Activated naive CD4-positive, alpha-beta T cell treated with Interleukin-2 at 50 U/mL for 16 hours (primary cell): Measurements from ENCODE around the gene IGLON5.

Experiments used
- DNase-seq: peaks from one replicate; pipeline ENCODE4 v3.0.0-alpha.2; 2020

IGLON5 gene

DNA sequence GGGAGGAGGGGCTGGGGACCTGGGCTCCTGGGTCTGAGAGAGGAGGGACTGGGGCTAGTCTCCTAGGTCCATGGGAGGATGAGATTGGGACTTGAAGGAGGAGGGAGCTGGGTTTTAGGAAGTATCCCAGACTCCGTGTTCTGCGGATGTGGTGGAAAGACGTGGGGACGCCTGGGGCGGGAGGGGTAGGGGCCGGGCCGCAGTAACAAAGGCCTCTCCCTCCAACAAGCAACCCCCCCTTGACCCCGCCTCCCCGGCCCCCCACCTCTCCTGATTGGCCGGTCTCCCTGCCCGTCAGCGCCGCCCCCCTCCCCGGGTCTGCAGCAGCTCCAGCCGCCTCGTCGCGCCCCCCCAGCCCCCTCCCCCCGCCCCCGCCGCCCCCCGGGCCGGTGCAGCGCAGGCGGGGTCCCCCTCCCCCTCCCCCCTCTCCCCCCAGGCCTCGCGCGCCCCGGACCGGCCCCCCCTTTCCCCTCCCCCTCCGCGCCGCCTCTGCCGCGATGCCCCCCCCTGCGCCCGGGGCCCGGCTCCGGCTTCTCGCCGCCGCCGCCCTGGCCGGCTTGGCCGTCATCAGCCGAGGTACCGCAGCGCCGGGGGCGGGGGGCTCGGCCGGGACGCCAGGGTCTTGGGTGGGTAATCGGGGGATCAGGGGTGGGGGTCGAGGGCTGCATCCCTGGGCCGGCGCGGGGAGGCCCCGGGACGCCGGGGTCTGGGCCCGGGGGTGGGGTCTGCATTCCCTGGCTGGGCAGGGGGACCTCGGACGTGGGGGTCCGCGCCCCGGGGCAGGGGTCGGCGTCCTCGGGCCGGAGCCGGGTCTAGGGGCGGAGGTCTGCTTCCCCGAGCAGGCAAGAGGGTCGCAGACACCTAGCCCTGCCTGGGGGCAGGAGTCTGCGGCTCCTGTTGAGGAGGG lies at the start of gene IGLON5:
IGLON5 (plus strand) TSS at position 294 of the 907 bp plus-strand sequence; CDS start at position 498, 204 bp downstream.
- DNase-seq, result no peak

- no peak for DNase-seq
Measured at GRCh38 chr19:51263808-51264207, 47.6 kb upstream of the IGLON5 start.

DNA sequence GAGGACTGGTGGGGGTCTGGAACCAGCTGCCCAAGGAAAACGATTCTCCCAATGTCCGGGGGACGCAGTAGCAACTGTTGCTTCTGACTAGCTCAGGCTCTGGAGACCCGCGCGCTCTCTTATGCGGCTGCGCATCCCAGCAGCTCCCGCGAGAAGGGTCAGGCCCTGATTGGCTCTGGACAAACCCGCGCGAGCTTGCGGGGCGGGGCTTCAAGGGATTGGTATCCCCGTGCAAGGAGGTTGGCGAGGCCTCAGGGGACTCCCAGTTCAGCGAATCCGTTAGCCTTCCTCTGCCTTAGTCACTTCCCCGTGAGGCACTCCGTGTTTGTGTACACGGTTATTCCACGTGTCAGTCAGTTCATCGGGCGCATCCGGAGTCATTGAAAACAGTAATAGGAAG lies 40.4 kb upstream of the IGLON5 start:
- no peak for DNase-seq

DNA sequence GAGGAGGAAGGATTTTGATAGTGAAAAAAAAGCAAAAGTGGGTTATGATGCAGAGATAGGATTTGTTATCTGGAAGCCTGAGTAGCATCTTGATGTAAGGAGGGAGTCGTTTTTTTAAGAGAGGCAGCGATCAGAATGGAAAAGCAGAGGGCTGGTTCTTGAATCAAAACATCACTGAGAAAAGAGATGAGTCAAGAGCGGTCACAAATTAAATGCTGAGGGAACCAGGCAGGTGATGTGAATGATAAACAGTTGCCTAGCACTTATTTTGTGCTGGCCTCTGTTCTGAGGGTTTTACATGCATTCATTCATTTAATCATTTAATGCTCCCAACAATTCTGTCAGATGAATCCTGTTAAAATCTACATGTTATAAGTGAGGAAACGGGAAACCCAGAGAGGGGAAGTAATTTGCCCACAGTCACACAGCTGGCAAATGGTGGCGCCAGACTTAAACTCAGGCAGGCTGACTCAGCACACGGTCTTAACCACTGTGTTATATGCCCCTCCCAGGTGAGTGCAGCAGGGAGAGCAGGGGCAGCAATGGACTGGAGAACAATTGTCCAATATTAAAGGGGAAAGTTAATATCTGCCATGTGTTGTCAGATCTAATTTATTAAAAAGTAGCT lies 39.1 kb upstream of the IGLON5 start:
- DNase-seq, result no peak

DNA sequence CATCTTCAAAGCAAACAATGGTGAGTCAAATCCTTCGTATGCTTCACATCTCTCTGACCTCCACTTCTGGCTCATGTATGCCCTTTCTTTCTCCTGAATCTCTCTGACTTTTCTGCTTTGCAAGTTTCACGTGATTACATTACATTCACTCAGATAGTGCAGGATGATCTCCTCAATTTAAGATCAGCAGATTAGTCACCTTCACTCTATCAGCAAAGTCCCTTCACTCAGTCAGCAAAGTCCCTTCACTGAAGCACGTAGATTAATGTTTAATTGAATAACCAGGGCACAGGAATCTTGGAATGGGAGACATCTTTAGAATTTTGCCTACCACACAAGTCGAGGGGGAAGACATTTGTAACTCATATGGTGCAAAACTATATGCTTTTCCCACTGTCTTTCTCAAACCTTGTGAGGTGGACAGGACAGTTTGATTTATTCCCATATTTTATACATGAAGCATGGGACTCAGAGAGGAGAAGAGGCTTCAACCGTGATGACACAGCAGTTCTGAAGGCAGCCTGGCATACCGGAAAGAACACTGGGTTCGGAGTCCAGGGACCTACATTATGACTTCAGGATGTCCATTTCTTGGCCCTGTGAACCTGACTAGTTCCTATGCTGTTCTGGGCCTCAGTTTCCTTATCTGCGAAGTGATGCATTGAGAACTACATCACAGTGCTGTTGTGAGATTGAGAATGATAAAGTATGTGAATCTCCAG lies 37.2 kb upstream of the IGLON5 start:
- DNase-seq, result no peak

- no peak for DNase-seq
Measured at GRCh38 chr19:51277112-51277511, 34.3 kb upstream of the IGLON5 start.

DNA sequence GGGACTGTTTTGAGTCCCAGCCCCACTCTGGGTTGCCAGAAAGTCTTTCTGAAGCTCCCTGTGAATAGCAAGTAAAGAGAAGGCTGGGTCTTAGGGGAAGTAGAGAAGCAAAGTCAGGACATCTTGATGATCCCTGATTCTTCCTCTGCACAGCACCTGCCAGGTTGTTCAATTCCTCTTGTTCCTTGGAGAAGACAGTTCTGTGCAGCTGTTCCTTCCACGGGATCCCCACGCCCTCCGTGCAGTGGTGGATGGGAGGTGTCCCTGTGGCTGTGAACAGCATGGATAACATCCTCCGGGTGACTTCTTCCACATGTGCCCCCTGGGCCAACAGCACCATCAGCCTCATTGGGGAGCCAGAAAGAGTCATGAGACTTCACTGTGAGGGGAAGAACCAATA lies 29.1 kb upstream of the IGLON5 start:
- no peak for DNase-seq

- no peak for DNase-seq
Measured at GRCh38 chr19:51285682-51286081, 25.8 kb upstream of the IGLON5 start.

DNA sequence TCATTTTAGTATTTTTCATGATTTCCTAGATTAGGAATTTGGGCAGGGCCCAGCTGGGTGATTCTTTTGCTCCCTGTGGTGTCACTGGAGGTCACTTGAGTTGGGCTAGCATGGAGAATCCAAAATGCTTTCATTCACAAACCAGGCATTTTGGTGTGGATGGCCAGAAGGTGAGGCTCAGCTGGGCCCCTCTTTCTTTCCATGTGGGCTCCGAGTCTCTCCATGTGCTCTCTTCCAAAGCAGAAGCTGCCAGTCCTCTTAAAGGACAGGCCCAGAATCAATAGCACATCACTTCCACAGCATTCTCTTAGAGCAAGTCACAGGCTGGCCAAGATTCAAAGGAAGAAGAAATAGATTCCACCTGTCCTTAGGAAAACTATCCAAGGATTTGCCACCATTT lies 21.8 kb upstream of the IGLON5 start:
- DNase-seq, result no peak

GRCh38 chr19:51292971-51293370 lies 18.5 kb upstream of the IGLON5 start:
- DNase-seq, result no peak

DNA sequence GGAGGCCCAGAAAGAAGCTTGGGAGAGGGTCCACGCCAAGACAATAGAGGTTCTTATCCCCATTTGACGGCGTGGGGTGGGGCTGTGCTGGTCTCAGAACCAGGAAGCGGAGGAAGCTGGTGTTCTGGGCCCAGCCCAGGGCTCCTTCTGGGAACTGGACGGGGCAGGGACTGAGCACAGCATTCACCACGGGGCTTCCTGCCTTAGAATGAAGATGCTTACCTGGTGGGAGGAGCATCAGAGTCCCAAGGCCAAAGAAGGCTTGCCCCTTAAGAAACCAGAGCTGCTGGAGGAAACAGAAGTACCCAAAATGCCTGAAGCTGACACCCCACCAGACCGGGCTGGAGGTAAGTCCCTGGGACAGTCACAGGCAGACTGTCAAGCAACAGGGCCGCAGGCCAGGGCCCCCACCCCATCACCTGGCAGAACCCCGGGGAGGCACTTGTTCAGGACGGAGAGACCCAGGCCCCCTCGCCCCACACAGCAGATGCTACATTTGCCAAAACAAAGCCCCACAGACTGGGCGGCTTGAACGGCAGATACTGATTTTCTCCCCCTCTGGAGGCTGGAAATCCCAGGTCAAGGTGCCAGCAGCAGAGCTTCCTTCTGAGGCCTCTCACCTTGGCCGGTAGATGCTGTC lies 17.8 kb upstream of the IGLON5 start:
- DNase-seq, result no peak

- DNase-seq, result no peak
Measured at GRCh38 chr19:51294211-51294976, 17.1 kb upstream of the IGLON5 start.

- DNase-seq, result no peak
Measured at GRCh38 chr19:51294977-51295375, 16.5 kb upstream of the IGLON5 start.

GRCh38 chr19:51295382-51296126 lies 15.9 kb upstream of the IGLON5 start:
- DNase-seq, result no peak

- DNase-seq, result no peak
Measured at GRCh38 chr19:51296336-51297093, 14.9 kb upstream of the IGLON5 start.

DNA sequence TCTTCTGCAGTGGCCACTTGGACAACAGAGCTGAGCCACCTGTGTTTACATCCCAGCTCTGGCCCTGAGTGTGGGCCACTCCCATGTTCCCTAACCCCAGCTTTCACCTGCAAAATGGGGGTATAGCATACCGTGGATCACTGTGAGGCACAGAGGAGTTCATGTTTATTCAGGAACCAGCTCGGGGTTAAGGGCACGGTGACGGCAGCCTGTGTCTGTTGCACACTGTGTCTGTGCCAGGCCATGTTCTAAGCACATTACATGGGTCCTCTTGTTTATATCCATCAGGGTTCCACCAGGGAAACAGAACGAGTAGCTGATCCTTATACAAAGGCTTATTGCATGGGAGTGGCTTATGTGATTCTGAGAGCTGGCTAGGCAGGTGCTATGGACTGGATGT lies 14.0 kb upstream of the IGLON5 start:
- DNase-seq, result no peak

GRCh38 chr19:51301266-51301665 lies 10.2 kb upstream of the IGLON5 start:
- no peak for DNase-seq

- no peak for DNase-seq
Measured at GRCh38 chr19:51305479-51305878, 6.0 kb upstream of the IGLON5 start.

DNA sequence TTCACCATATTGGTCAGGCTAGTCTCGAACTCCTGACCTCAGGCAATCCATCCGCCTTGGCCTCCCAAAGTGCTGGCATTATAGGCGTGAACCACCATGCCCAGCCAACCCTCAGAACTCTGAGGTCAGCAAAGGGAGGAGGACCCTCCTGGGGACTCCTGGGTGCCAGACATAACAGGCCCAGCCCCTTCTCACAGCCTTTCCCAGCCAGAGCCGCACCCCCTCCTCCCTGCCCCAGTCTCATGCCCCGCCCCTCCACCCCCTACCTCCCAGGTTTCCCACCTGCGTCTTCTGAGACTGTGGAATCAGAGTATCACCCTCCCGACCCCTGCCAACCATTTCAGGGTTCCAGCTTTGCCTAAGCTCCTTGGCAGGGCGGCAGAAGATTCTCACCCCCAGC lies 5.2 kb downstream of the IGLON5 start:
- DNase-seq, result no peak

DNA sequence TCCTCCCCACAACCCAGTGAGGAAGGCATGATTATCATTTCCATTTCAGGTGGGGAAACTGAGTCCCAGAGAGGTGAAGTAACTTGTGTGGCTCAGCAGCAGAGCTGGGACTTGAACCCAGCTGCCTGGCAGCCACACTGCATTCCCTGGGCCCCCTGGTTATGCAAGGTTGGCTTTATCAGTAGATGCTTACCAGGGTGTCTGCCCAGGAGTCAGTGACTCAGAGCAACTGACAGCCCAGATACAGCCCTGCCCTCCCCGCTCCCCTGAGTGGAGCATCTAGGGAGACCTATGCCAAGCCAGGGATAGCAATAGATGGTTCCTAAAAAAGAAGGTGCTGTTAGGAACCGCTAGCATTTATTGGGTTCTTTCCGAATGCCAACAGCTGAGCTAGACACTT lies 5.9 kb downstream of the IGLON5 start:
- no peak for DNase-seq

GRCh38 chr19:51317968-51318367 lies 6.5 kb downstream of the IGLON5 start:
- no peak for DNase-seq
